Neural cell (in vitro differentiated cells): ENCODE measurements around the gene SOS1. TPM values are rescaled to one million over a fixed set of nuclear protein-coding genes. Genes with fewer than 3 reads are reported as not detected.

Experiments used
- H2AFZ ChIP-seq: fragments of 200-600, 300-800 bp; sonication (generic), shearing (Covaris generic); 2 replicates; pipeline ENCODE4 v1.6.0; 2014; ENCODE audit warnings: low read depth, mild to moderate bottlenecking, antibody characterized with exemption, low read length, moderate library complexity
- H3F3A ChIP-seq: fragments of 200-600 bp; shearing (Covaris generic); 2 replicates; pipeline ENCODE4 v1.6.1; 2016; ENCODE audit warnings: mild to moderate bottlenecking, moderate library complexity, mixed read lengths, antibody characterized with exemption, low read length; ENCODE audit not compliant: insufficient read depth, poor library complexity, severe bottlenecking
- H3K27ac ChIP-seq: fragments of 200-600, 300-800 bp; sonication (generic), shearing (Covaris generic); 2 replicates; pipeline ENCODE4 v1.5.1; 2014; ENCODE audit warnings: mild to moderate bottlenecking, low read length, moderate library complexity
- H3K27me3 ChIP-seq: fragments of 300-800, 200-600 bp; sonication (generic), shearing (Covaris generic); 2 replicates; pipeline ENCODE4 v1.6.0; 2014; ENCODE audit warnings: mild to moderate bottlenecking, low read depth, low read length, moderate library complexity; ENCODE audit not compliant: insufficient read depth
- H3K36me3 ChIP-seq: fragments of 300-800, 200-600 bp; sonication (generic), shearing (Covaris generic); 2 replicates; pipeline ENCODE4 v1.5.1; 2014; ENCODE audit warnings: mild to moderate bottlenecking, antibody characterized with exemption, low read length, moderate library complexity; ENCODE audit not compliant: insufficient read depth
- H3K4me2 ChIP-seq: fragments of 300-800, 200-600 bp; sonication (generic), shearing (Covaris generic); 2 replicates; pipeline ENCODE4 v1.6.0; 2014; ENCODE audit warnings: mild to moderate bottlenecking, low read length
- H3K4me3 ChIP-seq: fragments of 300-800, 200-600 bp; sonication (generic), shearing (Covaris generic); 2 replicates; pipeline ENCODE4 v1.5.1; 2014; ENCODE audit warnings: mild to moderate bottlenecking, low read length, moderate library complexity
- H3K79me2 ChIP-seq: fragments of 200-600 bp; shearing (Covaris generic); replicated peaks from 2 replicates; pipeline ENCODE4 v1.6.0; 2014; ENCODE audit warnings: mild to moderate bottlenecking, low read length, moderate library complexity; ENCODE audit not compliant: insufficient read depth
- H3K9ac ChIP-seq: fragments of 300-800, 200-600 bp; sonication (generic), shearing (Covaris generic); 2 replicates; pipeline ENCODE4 v1.6.1; 2016; ENCODE audit warnings: mild to moderate bottlenecking, low read length, mixed read lengths
- H3K9me2 ChIP-seq: fragments of 200-600 bp; shearing (Covaris generic); 2 replicates; pipeline ENCODE4 v1.6.1; 2016; ENCODE audit warnings: mild to moderate bottlenecking, low read length, mixed read lengths; ENCODE audit not compliant: insufficient read depth
- H3K9me3 ChIP-seq: fragments of 200-600, 300-800 bp; sonication (generic), shearing (Covaris generic); 2 replicates; pipeline ENCODE4 v1.6.1; 2016; ENCODE audit warnings: mild to moderate bottlenecking, mixed run types, low read length, moderate library complexity, mixed read lengths
- H4K20me1 ChIP-seq: fragments of 200-600 bp; shearing (Covaris generic); 2 replicates; pipeline ENCODE4 v1.6.1; 2016; ENCODE audit warnings: mild to moderate bottlenecking, mixed run types; ENCODE audit not compliant: insufficient read depth
- CTCF ChIP-seq: fragments of 450-650 bp; IDR thresholded peaks from 2 replicates; pipeline ENCODE4 v1.5.1; 2014; ENCODE audit warnings: antibody characterized with exemption, mild to moderate bottlenecking, moderate library complexity; ENCODE audit not compliant: poor library complexity, severe bottlenecking
- EP300 ChIP-seq: fragments of 450-650 bp; conservative IDR thresholded peaks from 2 replicates; pipeline ENCODE4 v1.6.1; 2014; ENCODE audit warnings: antibody characterized with exemption, mild to moderate bottlenecking, moderate library complexity; ENCODE audit not compliant: poor library complexity, severe bottlenecking
- EZH2 ChIP-seq: fragments of 200-600, 300-800 bp; shearing (Covaris generic), sonication (generic); IDR thresholded peaks from 2 replicates; pipeline ENCODE4 v1.6.1; 2014; ENCODE audit warnings: antibody characterized with exemption, low read length, borderline replicate concordance, mild to moderate bottlenecking; ENCODE audit not compliant: insufficient read depth, poor library complexity, severe bottlenecking
- MXI1 ChIP-seq: fragments of 450-650 bp; conservative IDR thresholded peaks from 2 replicates; pipeline ENCODE4 v1.6.1; 2014; ENCODE audit warnings: antibody characterized with exemption, mild to moderate bottlenecking; ENCODE audit not compliant: poor library complexity, severe bottlenecking
- POLR2AphosphoS5 ChIP-seq: IDR thresholded peaks from 2 replicates; pipeline ENCODE4 v1.6.1; 2012
- RAD21 ChIP-seq: fragments of 450-650 bp; conservative IDR thresholded peaks from 2 replicates; pipeline ENCODE4 v1.6.1; 2014; ENCODE audit warnings: antibody characterized with exemption, mild to moderate bottlenecking, moderate library complexity
- REST ChIP-seq: IDR thresholded peaks from 2 replicates; pipeline ENCODE4 v1.6.1; 2012; ENCODE audit warnings: borderline replicate concordance
- SMC3 ChIP-seq: fragments of 450-650 bp; conservative IDR thresholded peaks from 2 replicates; pipeline ENCODE4 v1.6.1; 2014; ENCODE audit warnings: antibody characterized with exemption, mild to moderate bottlenecking, moderate library complexity; ENCODE audit not compliant: poor library complexity
- TAF1 ChIP-seq: IDR thresholded peaks from 2 replicates; pipeline ENCODE4 v1.6.1; 2012; ENCODE audit warnings: low read depth
- polyA plus RNA-seq: library from polyadenylated mRNA; depleted of rRNA; stranded (reverse); fragments of >200 nt; gene quantifications from 2 replicates; pipeline ENCODE4 v1.2.3, GENCODE V29; 2014

SOS1 gene
- polyA plus RNA-seq, 1 donor from 2014 or later = 19.0 TPM

GRCh38 chr2:38943784-38944183, 177.1 kb downstream of the SOS1 start:
- H3F3A ChIP-seq = no peaks in the 10 kb centered on the region
- no peaks in the 10 kb centered on the region for H3K9me3 ChIP-seq
- no peaks in the 10 kb centered on the region for H4K20me1 ChIP-seq
- H3K27me3 ChIP-seq = no peaks in the 10 kb centered on the region
- H3K27ac ChIP-seq = no peak overlapping the region
- no peak overlapping the region for H3K4me2 ChIP-seq
- TF ChIP-seq EZH2 = no peak
- TF ChIP-seq CTCF = no peak
- no peak for TF ChIP-seq SMC3
- no peak for TF ChIP-seq POLR2AphosphoS5
- no peak for TF ChIP-seq TAF1
- no peak for TF ChIP-seq REST
- TF ChIP-seq RAD21 = no peak
- TF ChIP-seq EP300 = no peak
- no peak for TF ChIP-seq MXI1
- no peaks in the 10 kb centered on the region for H3K36me3 ChIP-seq
- H3K79me2 ChIP-seq = no peaks in the 10 kb centered on the region
- no peak overlapping the region for H2AFZ ChIP-seq
- no peak overlapping the region for H3K9ac ChIP-seq
- H3K9me2 ChIP-seq = no peaks in the 10 kb centered on the region
- H3K4me3 ChIP-seq = no peak overlapping the region

- Histone ChIP-seq H3K79me2 (no peaks in the 10 kb centered on the region), H3K27ac (no peak overlapping the region), H3F3A (no peaks in the 10 kb centered on the region), H4K20me1 (no peaks in the 10 kb centered on the region), H2AFZ (no peak overlapping the region), H3K9me3 (no peaks in the 10 kb centered on the region), H3K36me3 (no peaks in the 10 kb centered on the region), H3K27me3 (no peaks in the 10 kb centered on the region), H3K4me3 (no peak overlapping the region), H3K9ac (no peak overlapping the region), H3K9me2 (no peaks in the 10 kb centered on the region), H3K4me2 (no peak overlapping the region)
- no peak for TF ChIP-seq RAD21
- TF ChIP-seq TAF1 = no peak
- TF ChIP-seq SMC3 = no peak
- TF ChIP-seq POLR2AphosphoS5 = no peak
- TF ChIP-seq REST = no peak
- no peak for TF ChIP-seq CTCF
Measured at GRCh38 chr2:38940746-38941145, 180.1 kb downstream of the SOS1 start.
